ENCODE results near the gene CREB5. TPM values are rescaled to one million over a fixed set of nuclear protein-coding genes. Genes with fewer than 3 reads are reported as not detected.

Gene CREB5
- total RNA-seq, 1 experiment from 2014 or later, result 5.2 TPM

DNA sequence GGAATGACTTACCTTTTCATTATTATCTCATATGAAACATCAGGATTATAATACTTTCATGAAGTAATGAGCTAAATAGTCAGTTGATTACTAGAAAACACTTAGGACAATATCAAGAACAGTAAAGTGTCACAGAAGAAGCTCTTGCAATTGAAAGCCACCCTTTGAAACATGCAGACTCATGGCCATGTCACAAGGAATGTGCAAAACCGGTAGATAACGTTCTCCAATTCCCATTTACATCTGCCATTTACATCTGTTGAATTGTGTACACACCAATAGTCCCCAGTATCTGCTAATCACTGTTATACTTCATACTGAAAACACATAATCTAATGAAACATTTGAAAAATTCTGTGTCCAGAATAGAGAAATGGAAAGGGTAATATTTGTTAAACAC lies 237.5 kb downstream of the CREB5 start:
- CTCF ChIA-PET, result no interaction called here
- H3K36me3 ChIP-seq (ENCODE audit: low read depth, low read length), result no peaks in the 10 kb centered on the region
- H4K20me1 ChIP-seq (ENCODE audit: low read length), result no peaks in the 10 kb centered on the region
- intact Hi-C loops (cut with micrococcal nuclease), result no loop called here
- no peaks in the 10 kb centered on the region for H3K9me2 ChIP-seq (replicated peaks; ENCODE audit: low read length)
- H2AFZ ChIP-seq (ENCODE audit: low read length), result no peak overlapping the region
- no peak overlapping the region for H3K4me3 ChIP-seq (ENCODE audit: low read length)
- POLR2A ChIA-PET (ENCODE audit: unreplicated experiment), result no interaction called here
- no peaks in the 10 kb centered on the region for H3K27me3 ChIP-seq (ENCODE audit: low read length)
- no peak overlapping the region for H3K4me2 ChIP-seq (ENCODE audit: low read length)
- H3K79me2 ChIP-seq (ENCODE audit: low read length), result no peaks in the 10 kb centered on the region
- TF ChIP-seq EZH2 (IDR thresholded peaks at IDR 0.05; ENCODE audit: low read length, unreplicated experiment), result no peak
- TF ChIP-seq, protein P1, sequence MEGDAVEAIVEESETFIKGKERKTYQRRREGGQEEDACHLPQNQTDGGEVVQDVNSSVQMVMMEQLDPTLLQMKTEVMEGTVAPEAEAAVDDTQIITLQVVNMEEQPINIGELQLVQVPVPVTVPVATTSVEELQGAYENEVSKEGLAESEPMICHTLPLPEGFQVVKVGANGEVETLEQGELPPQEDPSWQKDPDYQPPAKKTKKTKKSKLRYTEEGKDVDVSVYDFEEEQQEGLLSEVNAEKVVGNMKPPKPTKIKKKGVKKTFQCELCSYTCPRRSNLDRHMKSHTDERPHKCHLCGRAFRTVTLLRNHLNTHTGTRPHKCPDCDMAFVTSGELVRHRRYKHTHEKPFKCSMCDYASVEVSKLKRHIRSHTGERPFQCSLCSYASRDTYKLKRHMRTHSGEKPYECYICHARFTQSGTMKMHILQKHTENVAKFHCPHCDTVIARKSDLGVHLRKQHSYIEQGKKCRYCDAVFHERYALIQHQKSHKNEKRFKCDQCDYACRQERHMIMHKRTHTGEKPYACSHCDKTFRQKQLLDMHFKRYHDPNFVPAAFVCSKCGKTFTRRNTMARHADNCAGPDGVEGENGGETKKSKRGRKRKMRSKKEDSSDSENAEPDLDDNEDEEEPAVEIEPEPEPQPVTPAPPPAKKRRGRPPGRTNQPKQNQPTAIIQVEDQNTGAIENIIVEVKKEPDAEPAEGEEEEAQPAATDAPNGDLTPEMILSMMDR (conservative IDR thresholded peaks at IDR 0.05; ENCODE audit: low read depth, low read length), result no peak
- TF ChIP-seq EZH2phosphoT487 (IDR thresholded peaks at IDR 0.05; ENCODE audit: borderline replicate concordance, low read length), result no peak
- no peaks in the 10 kb centered on the region for H3F3A ChIP-seq (ENCODE audit: low read length, unreplicated experiment)
- H3K4me1 ChIP-seq (ENCODE audit: insufficient read depth, low read length), result no peaks in the 10 kb centered on the region
- ATAC-seq (no peak), DNase-seq (no peak)
- H3K9ac ChIP-seq (ENCODE audit: low read length), result no peak overlapping the region
- H3K27ac ChIP-seq (ENCODE audit: low read length), result no peak overlapping the region
- no peaks in the 10 kb centered on the region for H3K9me3 ChIP-seq (ENCODE audit: low read length)
- BruUV-seq (replicated peaks), result no TSS peak

DNA sequence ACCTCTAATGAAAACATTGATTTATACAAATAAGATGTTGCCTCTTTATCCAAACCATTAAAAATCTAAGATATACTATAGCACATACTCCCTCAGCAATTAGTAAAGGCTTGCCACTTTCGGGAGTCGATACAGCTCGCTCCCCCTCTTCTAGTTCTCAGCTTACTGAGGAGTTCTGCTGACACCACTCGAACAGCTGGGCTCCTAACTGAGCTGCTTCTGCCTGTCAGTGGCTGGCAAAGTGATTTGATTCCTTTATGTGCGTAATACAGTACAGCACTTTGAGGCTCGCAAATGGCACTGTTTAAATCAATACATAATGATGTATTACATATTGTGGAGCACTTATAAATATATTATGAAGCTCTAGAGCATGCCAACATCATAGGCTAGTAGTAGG lies 241.8 kb downstream of the CREB5 start:
- DNase-seq (no peak), ATAC-seq (no peak)
- TF ChIP-seq EZH2 (IDR thresholded peaks at IDR 0.05; ENCODE audit: low read length, unreplicated experiment) (no peak), EZH2phosphoT487 (IDR thresholded peaks at IDR 0.05; ENCODE audit: borderline replicate concordance, low read length) (no peak)
- TF ChIP-seq, protein P1 (conservative IDR thresholded peaks at IDR 0.05; ENCODE audit: low read depth, low read length), result no peak
- CTCF ChIA-PET, result no interaction called here
- Histone ChIP-seq H4K20me1 (ENCODE audit: low read length) (no peaks in the 10 kb centered on the region), H3K9ac (ENCODE audit: low read length) (no peak overlapping the region), H3K9me2 (replicated peaks; ENCODE audit: low read length) (no peaks in the 10 kb centered on the region), H3K27ac (ENCODE audit: low read length) (no peak overlapping the region), H3K4me3 (ENCODE audit: low read length) (no peak overlapping the region), H3K79me2 (ENCODE audit: low read length) (no peaks in the 10 kb centered on the region), H3K36me3 (ENCODE audit: low read depth, low read length) (no peaks in the 10 kb centered on the region), H2AFZ (ENCODE audit: low read length) (no peak overlapping the region), H3K27me3 (ENCODE audit: low read length) (no peaks in the 10 kb centered on the region), H3K9me3 (ENCODE audit: low read length) (no peaks in the 10 kb centered on the region), H3K4me1 (ENCODE audit: insufficient read depth, low read length) (no peaks in the 10 kb centered on the region), H3K4me2 (ENCODE audit: low read length) (no peak overlapping the region), H3F3A (ENCODE audit: low read length, unreplicated experiment) (no peaks in the 10 kb centered on the region)
- no TSS peak for BruUV-seq (replicated peaks)
- POLR2A ChIA-PET (ENCODE audit: unreplicated experiment), result no interaction called here
- intact Hi-C loops (cut with micrococcal nuclease), result no loop called here

DNA sequence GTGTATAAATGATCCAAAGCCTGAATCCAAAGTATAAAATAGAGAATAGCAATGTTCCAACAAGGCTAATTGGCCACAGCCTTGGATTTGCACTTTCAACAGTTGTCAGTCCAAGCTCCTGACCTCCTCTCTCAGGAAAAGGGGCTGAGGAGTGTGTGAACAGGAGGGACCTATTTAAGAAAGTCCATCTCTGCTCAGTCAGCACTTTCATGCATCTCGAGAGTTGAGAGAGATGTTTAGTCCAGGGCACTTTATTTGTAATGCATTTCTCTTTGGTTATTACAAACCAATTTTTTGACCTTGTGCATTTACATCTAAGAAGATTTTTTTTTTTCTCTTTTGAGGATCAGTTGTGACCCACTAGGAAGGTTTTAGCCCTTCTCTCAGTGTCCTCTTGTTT lies 244.2 kb downstream of the CREB5 start:
- H3F3A ChIP-seq (ENCODE audit: low read length, unreplicated experiment), result no peaks in the 10 kb centered on the region
- H3K4me2 ChIP-seq (ENCODE audit: low read length), result no peak overlapping the region
- no peaks in the 10 kb centered on the region for H3K27me3 ChIP-seq (ENCODE audit: low read length)
- TF ChIP-seq, protein P1 (conservative IDR thresholded peaks at IDR 0.05; ENCODE audit: low read depth, low read length), result no peak
- TF ChIP-seq EZH2 (IDR thresholded peaks at IDR 0.05; ENCODE audit: low read length, unreplicated experiment), result no peak
- no peak overlapping the region for H3K9ac ChIP-seq (ENCODE audit: low read length)
- no peak overlapping the region for H2AFZ ChIP-seq (ENCODE audit: low read length)
- H3K4me1 ChIP-seq (ENCODE audit: insufficient read depth, low read length), result no peaks in the 10 kb centered on the region
- no peak overlapping the region for H3K27ac ChIP-seq (ENCODE audit: low read length)
- BruUV-seq (replicated peaks), result no TSS peak
- DNase-seq, result no peak
- H3K4me3 ChIP-seq (ENCODE audit: low read length), result no peak overlapping the region
- intact Hi-C loops (cut with micrococcal nuclease), result loop anchor here (5.0 kb wide), 1 partner anchor 41 kb away; no protein-coding TSS in a partner anchor
- H3K9me2 ChIP-seq (replicated peaks; ENCODE audit: low read length), result no peaks in the 10 kb centered on the region
- ChIA-PET CTCF (no interaction called here), POLR2A (ENCODE audit: unreplicated experiment) (no interaction called here)
- H4K20me1 ChIP-seq (ENCODE audit: low read length), result no peaks in the 10 kb centered on the region
- H3K79me2 ChIP-seq (ENCODE audit: low read length), result no peaks in the 10 kb centered on the region
- peaks cover 10% of the 10 kb centered on the region; the same call in 1 of the 2 replicates for H3K9me3 ChIP-seq (ENCODE audit: low read length)
- ATAC-seq, result no peak
- no peaks in the 10 kb centered on the region for H3K36me3 ChIP-seq (ENCODE audit: low read depth, low read length)

Data from PC-3 (cell line).